ENCODE measurements around the gene WAC. TPM values are rescaled to one million over a fixed set of nuclear protein-coding genes. Genes with fewer than 3 reads are reported as not detected.

WAC gene
- total RNA-seq, 2 experiments from 2014 or later = 128 to 141 TPM

Other genes with a start within 250 kb of the WAC start
- gene MPP7, start 230.1 kb upstream of the WAC start, total RNA-seq = 1 to 10 TPM; 1.4 to 3.7 TPM
- gene BAMBI, start 144.4 kb downstream of the WAC start, total RNA-seq = 1 to 10 TPM in 1 of 2 experiments, under 1 TPM in 1; 0.41 to 1.0 TPM